HG03457 (cell line): ENCODE results near the gene SIGLEC1.

Experiments used
- ATAC-seq: cut with Tn5 transposase; IDR thresholded peaks from one replicate; pipeline ENCODE4 v1.9.1; 2021; ENCODE audit warnings: moderate number of reproducible peaks; ENCODE audit not compliant: unreplicated experiment

The SIGLEC1 gene

DNA sequence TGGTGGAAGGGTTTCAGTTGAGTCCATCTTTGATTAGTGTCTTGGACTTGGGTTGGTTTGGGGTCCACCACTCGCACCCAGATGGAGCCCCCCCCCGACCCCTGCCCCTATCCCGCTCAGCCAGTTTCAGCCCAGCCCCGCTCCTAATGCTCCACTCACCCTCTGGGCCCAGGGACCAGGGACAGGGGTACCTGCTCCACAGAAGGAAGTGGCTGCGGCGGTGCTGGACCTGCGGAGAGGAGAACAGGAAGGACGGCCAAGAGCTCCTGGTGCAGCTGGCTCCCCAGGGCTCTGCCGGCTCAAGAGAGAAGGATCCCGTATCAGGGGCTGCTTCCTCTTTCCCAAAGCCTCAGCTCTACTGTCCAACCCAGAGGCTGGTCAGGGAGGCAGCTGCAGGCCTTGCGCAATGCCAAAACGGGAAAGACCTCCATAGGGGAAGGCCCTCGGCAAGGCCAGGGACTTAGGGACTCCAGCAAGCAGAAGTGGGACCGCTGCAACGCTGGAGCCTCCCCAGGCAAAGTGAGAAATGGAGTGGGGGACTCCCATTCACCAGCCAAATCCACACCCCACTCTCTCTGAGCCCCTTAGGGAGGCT lies at the start of gene SIGLEC1:
SIGLEC1 (minus strand) TSS at position 322 of the 595 bp plus-strand sequence. CDS start 5,472 bp downstream, outside the sequence.
- ATAC-seq: no peak

DNA sequence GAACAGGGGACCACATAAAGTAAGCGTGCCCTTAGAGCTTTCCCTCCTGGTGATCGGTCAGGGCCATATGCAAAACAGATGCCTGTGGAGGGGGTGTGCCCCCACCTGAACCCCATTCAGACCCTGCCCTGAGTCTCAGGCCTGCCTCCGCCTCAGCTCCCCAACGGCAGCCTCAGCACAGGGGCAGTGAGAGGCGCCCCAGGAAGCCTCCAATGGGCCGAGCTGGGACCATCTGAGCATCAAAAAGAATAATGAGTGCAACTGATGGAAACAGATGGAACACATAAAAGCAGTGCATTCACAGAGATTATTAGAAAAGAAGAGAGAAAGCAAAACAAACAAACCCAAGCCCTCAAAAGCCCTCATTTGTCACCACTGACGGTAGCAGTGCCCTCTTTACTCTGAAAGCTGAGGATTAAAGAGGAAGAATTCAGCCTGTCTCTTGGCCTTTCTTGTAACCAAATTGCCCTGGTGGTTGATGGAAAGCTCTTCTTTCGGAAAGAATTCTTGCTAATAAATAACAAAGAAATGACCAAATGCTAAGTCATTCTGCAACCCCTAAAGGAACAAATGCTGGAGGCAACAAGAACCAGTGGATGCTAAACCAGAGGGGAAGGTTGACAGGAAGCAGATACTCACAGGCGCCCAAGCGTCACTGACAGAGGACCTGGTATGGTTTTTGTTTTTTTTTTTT lies 48.4 kb upstream of the SIGLEC1 start:
- ATAC-seq: no peak

DNA sequence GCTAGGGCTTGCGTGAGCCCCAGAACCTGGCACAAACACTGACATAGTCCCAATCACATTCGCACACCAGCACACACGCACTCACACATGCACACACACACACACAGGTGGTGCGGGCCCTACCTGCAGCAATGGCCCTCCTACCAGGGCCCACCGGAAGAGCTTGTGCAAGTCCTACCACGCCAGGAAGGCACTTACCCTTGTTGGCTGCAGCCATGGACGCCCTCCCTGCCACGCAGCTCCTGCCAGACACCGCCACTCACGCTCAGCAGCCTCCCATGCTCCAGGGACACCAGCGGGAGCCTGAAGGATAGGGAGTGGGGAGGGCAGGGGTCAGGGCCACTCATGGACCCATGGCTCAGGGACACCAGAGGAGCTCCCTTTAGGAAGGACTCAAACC lies 47.5 kb upstream of the SIGLEC1 start:
- ATAC-seq: no peak

DNA sequence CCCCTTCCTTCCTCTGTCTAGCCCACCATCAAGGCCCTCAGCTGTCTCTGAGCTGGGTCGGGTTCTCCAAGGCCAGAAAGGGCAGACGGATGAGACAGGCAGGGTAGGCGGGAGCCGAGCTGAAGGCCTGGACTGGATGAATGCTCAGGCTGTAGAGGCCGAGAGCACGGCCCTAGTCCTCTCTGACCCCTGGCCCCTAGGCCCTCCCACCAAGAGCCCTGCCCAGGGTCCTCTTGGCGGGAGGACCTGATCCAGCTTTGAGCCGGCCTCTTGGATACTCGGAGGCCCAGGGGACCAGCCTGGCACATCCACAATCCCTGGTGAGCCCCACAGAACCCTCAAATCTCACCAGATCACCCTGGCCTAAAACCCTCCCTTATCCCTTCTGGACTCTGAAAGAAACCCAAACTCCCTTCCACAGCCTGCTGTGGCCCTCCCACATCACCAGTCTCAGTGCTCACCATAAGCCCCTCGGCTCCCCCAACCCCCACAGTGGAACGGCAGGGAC lies 47.0 kb upstream of the SIGLEC1 start:
- no peak for ATAC-seq

DNA sequence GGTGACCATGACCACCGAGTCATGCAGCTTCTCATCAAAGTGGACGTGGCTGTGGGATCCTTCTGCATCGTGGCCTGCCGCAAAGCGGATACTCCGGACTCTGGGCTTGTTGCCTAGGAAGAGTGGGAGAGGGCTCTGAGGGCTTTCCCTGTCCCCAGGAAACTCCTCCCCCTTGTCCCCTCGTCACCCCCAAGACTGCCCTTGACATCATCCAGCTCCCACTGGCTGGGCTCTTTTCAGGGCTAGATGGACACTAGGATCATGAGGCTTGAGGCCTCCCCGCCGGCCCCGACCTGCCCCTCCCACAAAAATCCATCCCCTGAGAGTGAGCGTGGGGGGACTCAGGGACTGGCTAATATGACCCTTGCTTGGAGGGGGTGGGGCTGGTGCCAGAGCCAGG lies 46.2 kb upstream of the SIGLEC1 start:
- no peak for ATAC-seq

DNA sequence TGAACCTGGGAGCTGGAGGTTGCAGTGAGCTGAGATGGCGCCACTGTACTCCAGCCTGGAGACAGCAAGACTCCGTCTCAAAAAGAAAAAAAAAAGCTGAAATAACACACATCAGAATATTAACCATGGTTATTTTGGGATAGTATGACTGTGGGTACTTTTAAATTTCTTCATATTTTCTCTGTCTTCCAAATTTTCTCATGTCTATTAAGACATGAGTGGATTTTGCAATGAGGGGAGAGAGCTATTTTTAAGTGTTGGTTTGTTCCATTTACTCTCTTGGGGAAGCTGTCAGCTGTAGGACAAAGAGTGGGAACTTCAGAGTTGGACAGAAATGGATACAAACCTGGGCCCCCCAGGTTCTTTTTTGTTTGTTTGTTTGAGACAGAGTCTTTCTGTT lies 44.9 kb upstream of the SIGLEC1 start:
- no peak for ATAC-seq

DNA sequence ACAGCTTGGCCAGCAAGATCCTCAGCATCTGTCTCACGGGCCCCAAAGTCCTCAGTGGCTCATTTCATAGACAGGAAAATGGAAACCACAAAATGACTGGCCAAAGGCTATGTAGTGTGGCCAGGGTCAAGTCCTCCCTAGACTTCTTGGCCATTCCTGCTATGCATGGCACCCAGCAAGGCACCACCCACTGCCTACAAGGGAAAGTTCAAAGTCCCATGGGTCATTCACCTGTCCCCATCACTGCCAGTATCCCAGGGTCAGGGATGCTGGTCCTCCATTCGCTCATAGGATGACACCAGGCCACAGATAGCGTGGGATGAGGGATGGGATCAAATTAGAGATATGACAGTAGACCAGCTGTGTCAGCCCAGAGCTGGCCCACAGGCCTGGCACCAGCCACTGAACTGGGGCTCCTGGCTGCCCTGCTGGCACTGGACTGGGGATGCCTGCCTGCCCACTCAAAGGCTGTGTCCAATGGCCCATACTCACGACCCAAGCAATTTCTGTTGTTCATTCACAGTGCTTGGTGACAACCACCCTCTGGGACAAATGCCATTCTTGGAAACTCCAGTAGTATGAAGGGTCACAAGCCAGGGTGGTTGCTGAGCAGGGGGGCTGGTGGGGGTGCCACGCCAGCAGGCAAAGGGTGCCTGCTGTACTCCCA lies 43.5 kb upstream of the SIGLEC1 start:
- ATAC-seq: no peak

DNA sequence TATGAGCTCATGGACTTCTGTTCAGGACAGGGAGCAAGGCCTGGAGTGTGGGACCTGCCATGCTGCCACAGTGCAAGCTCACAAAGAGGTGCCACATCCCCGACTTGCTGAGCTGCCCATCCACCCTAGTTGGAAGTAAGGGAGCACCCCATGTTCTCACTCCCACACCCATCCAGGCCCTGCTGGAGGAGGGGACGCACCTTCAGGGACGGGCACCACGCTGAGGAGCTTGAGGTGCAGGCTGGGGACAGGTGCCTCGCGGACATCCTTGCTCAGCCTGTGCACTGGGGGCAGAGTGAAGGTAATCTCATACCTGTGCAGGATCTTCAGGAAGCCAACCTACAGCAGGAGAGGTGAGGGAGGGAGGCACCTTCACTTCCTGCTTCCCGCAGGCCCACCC lies 42.9 kb upstream of the SIGLEC1 start:
- ATAC-seq: no peak

DNA sequence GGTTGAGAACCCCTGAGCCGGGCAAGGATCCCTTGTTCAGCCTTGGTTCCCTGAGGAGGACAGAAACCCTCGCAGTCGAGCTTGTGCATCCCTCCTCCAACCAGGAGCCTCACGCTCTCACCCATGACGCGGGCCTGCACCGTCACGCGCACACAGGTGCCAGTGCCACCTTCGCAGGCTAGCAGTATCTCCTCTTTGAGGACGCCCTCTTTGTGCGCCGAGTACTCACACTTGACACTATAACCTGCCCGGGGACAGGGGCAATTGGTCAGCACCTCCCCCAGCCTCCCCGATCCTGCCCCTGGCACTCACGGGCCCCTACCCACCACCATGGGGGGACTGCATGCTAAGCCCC lies 41.9 kb upstream of the SIGLEC1 start:
- no peak for ATAC-seq

DNA sequence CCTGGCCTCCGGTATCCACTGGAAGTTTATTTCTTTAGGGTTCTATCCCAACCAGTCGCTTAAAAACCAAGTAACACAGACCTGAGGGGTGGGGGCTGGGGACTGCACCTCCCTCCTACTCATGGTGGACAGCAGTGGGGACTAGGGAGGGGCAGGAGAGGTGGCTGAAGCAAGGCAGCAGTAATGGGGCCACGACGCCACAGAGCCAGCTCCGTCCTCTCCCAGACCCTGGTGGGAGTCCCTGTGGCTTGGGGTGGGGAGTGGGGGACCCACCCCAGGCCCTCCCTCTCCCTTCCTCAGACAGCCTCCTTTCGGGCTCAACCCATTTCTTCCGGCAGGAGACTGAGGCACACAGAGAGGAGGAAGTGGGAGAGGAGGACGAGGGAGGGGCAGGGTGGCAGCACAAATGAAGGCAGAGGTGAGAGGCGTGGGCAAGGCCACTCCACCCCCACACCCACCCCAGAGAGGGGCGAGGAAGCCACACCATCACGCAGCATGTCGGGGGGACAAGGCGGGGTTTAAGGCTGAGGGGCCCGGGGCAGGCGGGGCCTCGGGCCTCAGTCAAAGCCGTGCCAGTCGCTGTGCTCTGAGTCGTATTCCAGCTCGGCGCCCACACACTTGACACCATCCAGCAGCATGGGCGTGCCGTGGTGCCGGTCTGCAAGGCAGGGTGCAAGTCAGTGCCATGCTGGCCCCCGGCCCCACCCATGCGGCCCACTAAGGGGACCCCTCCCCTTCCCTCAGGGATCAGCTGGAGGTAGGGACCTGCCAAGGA lies 41.3 kb upstream of the SIGLEC1 start:
- ATAC-seq: no peak

DNA sequence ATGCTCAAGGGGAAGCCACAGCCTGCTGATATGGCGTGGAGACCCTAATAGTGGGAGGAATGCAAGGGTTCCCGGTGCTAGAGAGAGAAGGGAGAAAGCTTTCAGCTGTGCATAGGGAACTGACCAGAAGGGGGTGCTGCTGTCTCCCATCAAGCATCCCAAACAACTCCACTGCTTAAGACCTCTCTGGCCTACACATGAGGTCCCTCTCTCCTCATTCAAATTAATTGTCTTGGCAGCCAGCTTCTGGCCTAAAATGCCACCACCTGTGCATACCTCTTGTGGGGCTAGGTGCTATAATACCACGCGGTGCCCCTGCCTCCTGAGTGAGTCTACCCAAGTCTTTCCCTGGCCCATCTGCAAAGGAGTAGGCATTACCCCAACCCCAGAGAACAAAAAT lies 40.7 kb upstream of the SIGLEC1 start:
- no peak for ATAC-seq

DNA sequence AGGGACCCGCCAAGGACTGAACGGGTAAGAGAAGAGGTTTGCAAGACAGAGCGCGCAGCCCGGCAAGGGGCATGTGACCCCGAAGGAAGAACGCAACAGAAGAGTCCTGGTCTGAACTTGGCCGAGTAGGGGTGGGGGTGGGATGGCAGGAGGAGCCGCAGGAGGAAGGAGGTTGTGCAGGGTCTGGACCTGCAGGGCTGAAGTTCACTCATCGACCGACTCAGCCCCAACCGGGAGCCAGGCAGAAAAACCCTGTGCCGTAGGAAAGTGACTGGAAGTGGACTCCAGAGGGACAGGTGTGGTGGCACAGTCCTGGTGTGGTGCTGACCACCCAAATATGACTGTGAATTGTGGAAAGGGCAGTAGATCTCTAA lies 40.0 kb upstream of the SIGLEC1 start:
- ATAC-seq: no peak

DNA sequence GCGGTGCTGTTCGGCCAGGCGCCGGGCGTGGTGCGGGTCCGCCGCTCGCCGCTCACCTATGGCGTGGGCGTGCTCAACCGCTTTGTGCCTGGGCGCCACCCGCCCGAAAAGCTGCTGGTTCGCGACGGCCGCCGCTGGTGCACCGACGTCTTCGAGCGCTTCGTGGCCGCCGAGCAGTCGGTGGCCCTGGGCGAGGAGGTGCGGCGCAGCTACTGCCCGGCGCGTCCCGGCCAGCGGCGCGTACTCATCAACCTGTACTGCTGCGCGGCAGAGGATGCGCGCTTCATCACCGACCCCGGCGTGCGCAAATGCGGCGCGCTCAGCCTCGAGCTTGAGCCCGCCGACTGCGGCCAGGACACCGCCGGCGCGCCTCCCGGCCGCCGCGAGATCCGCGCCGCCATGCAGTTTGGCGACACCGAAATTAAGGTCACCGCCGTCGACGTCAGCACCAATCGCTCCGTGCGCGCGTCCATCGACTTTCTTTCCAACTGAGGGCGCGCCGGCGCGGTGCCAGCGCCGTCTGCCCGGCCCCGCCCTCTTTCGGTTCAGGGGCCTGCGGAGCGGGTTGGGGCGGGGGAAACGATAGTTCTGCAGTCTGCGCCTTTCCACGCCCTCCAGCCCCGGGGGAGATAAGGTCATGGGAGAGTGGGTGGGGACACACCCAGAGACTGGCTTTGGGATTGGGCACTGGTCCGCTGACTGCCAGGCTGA lies 39.4 kb upstream of the SIGLEC1 start:
- ATAC-seq: no peak

DNA sequence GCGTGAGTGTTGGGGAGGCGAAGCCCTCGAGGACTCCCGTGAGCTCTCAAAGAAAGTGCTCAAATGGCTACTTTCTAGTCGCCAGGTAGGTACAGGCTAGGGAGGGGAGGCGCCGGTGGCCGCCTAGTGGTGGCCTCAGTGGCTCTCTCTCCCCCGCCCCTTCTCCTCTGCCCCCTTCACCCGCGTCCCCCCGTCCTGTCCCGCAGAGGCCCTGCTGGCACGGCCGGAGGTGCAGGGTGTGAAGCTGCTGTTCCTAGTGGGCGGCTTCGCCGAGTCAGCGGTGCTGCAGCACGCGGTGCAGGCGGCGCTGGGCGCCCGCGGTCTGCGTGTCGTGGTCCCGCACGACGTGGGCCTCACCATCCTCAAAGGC lies 38.9 kb upstream of the SIGLEC1 start:
- ATAC-seq: no peak

DNA sequence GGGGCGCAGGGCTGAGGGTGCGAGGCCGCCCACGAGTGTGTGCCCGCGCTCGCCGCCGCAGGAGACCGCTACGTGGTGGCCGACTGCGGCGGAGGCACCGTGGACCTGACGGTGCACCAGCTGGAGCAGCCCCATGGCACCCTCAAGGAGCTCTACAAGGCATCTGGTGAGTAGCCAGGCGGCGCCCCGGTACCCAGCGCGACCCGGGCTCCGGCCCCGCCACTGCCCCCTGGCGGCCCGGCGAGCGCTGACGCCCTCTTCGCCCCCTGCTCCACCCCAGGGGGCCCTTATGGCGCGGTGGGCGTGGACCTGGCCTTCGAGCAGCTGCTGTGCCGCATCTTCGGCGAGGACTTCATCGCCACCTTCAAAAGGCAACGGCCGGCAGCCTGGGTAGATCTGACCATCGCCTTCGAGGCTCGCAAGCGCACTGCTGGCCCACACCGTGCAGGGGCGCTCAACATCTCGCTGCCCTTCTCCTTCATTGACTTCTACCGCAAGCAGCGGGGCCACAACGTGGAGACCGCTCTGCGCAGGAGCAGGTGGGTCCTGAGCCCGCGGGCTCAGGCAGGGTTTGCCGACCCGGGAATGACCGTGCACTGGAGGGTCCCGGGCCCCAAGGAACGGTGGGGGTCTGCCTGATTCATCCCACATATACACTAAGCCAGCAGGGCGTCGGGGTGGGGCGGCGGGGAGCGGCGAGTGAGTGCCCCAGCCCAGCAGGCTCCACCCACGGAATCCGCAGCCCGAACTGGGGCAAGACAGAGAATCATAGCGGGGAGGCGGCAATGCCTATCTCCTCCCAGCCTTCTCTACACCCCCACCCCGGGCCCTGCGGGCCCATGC lies 37.5 kb upstream of the SIGLEC1 start:
- no peak for ATAC-seq

DNA sequence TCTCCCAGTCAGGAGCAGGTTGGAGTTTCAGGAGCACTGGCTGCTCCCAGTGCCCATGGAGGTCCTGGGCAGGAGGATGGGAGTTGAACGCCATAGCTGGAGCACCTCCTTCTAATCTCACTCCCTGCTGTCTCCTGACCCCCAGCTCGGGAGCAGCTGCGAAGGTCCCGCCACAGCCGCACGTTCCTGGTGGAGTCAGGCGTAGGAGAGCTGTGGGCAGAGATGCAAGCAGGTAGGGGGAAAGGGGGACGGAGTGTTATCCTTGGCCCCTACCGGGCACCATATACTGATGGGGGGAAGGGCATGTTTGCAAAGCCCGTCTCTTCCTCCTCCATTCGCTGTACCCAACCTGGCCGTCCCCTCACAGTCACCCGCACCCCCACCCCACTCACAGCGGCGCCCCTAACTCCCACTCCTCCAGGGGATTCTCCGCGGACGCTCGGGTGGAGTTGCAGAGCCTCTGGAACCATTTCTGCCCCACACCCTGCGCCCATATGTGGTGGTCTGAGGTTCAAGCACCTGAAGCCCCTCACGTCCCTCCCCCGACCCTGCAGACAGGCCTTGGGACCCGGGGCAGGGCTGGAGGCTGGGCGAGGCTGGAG lies 36.8 kb upstream of the SIGLEC1 start:
- ATAC-seq: no peak

DNA sequence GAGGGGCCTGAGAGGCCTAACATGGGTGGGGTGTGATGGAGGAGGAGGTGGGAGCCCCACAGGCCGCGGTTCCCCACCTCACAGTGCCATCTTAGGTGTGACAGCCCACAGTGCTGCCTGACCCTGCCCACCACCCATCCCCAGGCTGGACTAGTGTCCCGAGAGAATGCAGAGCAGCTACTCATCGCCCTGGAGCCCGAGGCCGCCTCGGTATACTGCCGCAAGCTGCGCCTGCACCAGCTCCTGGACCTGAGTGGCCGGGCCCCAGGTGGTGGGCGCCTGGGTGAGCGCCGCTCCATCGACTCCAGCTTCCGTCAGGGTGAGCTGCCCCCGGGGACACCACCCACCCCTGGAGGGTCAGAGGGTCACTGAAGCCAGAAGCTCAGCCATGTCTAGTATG lies 35.7 kb upstream of the SIGLEC1 start:
- no peak for ATAC-seq

DNA sequence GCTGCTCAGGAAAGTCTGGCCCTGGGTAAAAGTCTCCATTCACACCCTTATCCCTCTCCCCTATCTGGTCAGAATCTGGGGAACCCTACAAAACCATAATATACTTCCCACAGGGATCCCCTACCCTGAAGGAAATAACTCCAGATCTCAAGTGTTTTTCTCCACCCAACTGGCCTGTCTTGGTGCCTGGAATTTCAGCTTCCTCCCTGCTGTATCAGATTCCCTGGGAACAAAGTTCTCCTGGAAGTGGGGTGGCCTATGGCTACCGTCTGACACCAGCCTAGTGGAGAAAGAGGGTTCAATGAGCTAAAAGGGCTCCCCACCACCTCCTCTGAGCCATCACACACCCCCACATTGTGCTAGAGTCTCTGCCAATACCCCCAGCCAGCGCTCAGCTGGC lies 35.1 kb upstream of the SIGLEC1 start:
- ATAC-seq: no peak

DNA sequence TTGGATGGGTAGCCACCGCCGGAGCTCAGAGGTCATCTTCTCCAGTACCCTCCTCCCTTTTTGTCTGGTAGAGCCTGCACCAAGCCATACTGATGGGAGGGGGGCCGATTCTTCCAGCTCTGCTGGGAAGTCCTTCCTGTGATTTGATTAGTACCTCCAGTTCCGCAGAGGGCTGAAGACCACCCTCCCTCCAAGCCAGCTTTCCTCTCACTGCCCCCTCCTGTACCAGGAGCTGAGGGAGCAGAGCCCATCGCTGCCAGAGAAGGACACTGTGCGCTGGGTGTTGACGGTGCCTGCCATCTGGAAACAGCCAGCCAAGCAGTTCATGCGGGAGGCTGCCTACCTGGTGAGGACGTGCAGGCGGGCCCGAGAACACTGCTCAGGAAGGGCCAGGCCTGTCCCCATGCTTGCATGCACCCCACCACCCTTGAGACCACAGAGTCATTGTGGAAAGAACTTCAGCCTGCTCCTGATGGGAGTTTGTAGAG lies 33.3 kb upstream of the SIGLEC1 start:
- no peak for ATAC-seq
